ENCODE measurements around the gene RASAL2. TPM values are rescaled to one million over a fixed set of nuclear protein-coding genes. Genes with fewer than 3 reads are reported as not detected.

Gene RASAL2
- total and polyA plus RNA-seq, 4 donors = 1.9 to 37.3 (median 22.2) TPM

DNA sequence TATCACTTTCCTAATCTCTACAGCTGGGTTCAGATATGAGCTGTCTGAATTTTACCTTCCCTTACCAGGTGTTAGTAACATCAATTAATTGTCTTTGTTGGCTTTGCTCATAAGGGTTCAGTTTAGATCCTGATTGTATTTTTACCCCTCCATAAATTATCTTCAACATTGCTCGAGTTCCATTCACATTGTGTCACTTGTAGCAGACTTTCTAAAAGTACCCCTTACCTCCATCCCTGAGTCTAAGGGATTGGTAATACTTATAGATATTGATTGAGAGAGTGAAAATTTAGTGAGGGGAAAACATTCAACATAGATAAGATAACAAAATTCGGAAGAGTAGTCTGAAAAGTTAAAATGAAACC, 7.3 kb downstream of the RASAL2 start:
- intact Hi-C loops (cut with DNase I) = no loop called here
- no peak overlapping the region for H3K4me3 ChIP-seq (ENCODE audit: low read length in 2 of 2)
- H3K27me3 ChIP-seq (ENCODE audit: control insufficient read depth in 1 of 2, insufficient read depth in 2 of 2, low read length in 1 of 2) = no peaks in the 10 kb centered on the region
- no peak for DNase-seq
- no peaks in the 10 kb centered on the region for H3K9me3 ChIP-seq (ENCODE audit: control insufficient read depth, low read length)
- no peaks in the 10 kb centered on the region for H3K36me3 ChIP-seq (ENCODE audit: control insufficient read depth in 1 of 2, insufficient read depth in 2 of 2, low read length in 1 of 2)
- no peak for ATAC-seq (ENCODE audit: low FRiP score)
- H3K27ac ChIP-seq (ENCODE audit: low read depth in 1 of 2, low read length in 2 of 2) = no peak overlapping the region
- peaks cover 2 to 4% of the 10 kb centered on the region in 2 donors for H3K4me1 ChIP-seq (ENCODE audit: control insufficient read depth in 1 of 2, insufficient read depth in 2 of 2, low read length in 2 of 2)
- WGBS, 2 donors = 33 to 48% methylated on average over 2 of the region's 2 CpGs

DNA sequence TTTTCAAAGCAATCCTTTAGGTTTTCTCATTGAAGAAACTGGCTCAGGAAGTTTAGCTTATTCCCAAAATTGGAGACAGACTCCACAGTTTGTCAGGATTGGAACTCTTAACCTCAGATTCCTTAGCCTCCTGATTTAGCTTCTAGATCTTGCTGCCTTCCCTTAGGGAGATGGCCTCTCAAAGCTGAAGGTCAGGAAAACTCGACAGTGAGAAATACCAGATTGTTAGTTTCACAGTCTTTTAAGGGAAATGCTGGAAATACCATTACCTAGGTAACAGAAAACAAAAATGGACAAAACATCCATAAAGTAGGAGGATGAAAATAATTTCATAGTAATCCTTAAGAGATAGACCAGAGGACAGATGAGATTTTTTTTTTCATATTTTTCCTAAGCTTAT, 7.8 kb downstream of the RASAL2 start:
- no peak overlapping the region for H3K4me3 ChIP-seq (ENCODE audit: low read length in 2 of 2)
- no peak overlapping the region for H3K27ac ChIP-seq (ENCODE audit: low read depth in 1 of 2, low read length in 2 of 2)
- 11 to 12% methylated on average over 1 of the region's 1 CpG for WGBS, 2 donors
- no peaks in the 10 kb centered on the region for H3K36me3 ChIP-seq (ENCODE audit: control insufficient read depth in 1 of 2, insufficient read depth in 2 of 2, low read length in 1 of 2)
- H3K9me3 ChIP-seq (ENCODE audit: control insufficient read depth, low read length) = no peaks in the 10 kb centered on the region
- no peaks in the 10 kb centered on the region for H3K27me3 ChIP-seq (ENCODE audit: control insufficient read depth in 1 of 2, insufficient read depth in 2 of 2, low read length in 1 of 2)
- ATAC-seq (ENCODE audit: low FRiP score) = no peak
- H3K4me1 ChIP-seq (ENCODE audit: control insufficient read depth in 1 of 2, insufficient read depth in 2 of 2, low read length in 2 of 2) = peaks cover 2 to 4% of the 10 kb centered on the region in 2 donors
- intact Hi-C loops (cut with DNase I) = no loop called here
- DNase-seq = no peak

DNA sequence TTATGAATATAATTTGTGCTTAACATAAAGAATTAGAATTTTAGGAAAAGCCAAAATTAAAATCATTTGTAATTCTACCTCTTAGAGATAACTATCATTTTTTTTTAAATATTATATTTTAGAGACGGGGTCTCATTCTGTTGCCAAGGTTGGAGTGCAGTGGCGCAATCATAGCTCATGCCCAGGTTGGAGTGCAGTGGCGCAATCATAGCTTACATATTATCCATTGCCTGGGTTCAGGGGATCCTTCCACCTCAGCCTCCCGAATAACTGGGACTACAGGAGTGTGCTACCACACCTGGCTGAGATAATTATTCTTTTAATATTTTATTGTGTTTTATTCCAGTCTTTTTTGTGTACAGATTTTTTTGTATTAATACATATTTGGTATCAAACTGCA, 8.3 kb downstream of the RASAL2 start:
- H3K4me3 ChIP-seq (ENCODE audit: low read length in 2 of 2) = no peak overlapping the region
- intact Hi-C loops (cut with DNase I) = no loop called here
- H3K27me3 ChIP-seq (ENCODE audit: control insufficient read depth in 1 of 2, insufficient read depth in 2 of 2, low read length in 1 of 2) = no peaks in the 10 kb centered on the region
- H3K27ac ChIP-seq (ENCODE audit: low read depth in 1 of 2, low read length in 2 of 2) = no peak overlapping the region
- WGBS, 2 donors = 90 to 94% methylated on average over 4 of the region's 4 CpGs
- no peak for ATAC-seq (ENCODE audit: low FRiP score)
- H3K36me3 ChIP-seq (ENCODE audit: control insufficient read depth in 1 of 2, insufficient read depth in 2 of 2, low read length in 1 of 2) = no peaks in the 10 kb centered on the region
- peaks cover 2 to 4% of the 10 kb centered on the region in 2 donors for H3K4me1 ChIP-seq (ENCODE audit: control insufficient read depth in 1 of 2, insufficient read depth in 2 of 2, low read length in 2 of 2)
- H3K9me3 ChIP-seq (ENCODE audit: control insufficient read depth, low read length) = no peaks in the 10 kb centered on the region
- no peak for DNase-seq

DNA sequence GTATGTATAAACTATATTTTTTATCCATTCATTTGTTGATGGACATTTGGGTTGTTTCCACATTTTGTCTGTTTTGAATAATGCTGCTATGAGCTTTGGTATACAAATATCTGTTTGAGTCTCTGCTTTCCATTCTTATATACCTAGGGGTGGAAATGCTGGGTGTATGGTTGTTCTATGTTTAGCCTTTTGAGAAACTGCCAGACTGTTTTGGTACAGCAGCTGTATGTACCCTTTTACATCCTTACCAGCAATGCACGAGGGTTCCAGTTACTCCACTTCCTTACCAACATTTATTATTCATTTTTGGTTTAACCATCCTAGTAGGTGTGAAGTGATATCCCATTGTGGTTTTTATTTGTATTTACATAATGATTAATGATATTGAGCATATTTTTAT, 13.9 kb downstream of the RASAL2 start:
- 86 to 99% methylated on average over 1 of the region's 1 CpG for WGBS, 2 donors
- H3K4me1 ChIP-seq (ENCODE audit: control insufficient read depth in 1 of 2, insufficient read depth in 2 of 2, low read length in 2 of 2) = no peaks in the 10 kb centered on the region
- no peaks in the 10 kb centered on the region for H3K27me3 ChIP-seq (ENCODE audit: control insufficient read depth in 1 of 2, insufficient read depth in 2 of 2, low read length in 1 of 2)
- DNase-seq (no peak), ATAC-seq (ENCODE audit: low FRiP score) (no peak)
- no peaks in the 10 kb centered on the region for H3K9me3 ChIP-seq (ENCODE audit: control insufficient read depth, low read length)
- H3K4me3 ChIP-seq (ENCODE audit: low read length in 2 of 2) = no peak overlapping the region
- H3K36me3 ChIP-seq (ENCODE audit: control insufficient read depth in 1 of 2, insufficient read depth in 2 of 2, low read length in 1 of 2) = no peaks in the 10 kb centered on the region
- no peak overlapping the region for H3K27ac ChIP-seq (ENCODE audit: low read depth in 1 of 2, low read length in 2 of 2)
- intact Hi-C loops (cut with DNase I) = no loop called here

DNA sequence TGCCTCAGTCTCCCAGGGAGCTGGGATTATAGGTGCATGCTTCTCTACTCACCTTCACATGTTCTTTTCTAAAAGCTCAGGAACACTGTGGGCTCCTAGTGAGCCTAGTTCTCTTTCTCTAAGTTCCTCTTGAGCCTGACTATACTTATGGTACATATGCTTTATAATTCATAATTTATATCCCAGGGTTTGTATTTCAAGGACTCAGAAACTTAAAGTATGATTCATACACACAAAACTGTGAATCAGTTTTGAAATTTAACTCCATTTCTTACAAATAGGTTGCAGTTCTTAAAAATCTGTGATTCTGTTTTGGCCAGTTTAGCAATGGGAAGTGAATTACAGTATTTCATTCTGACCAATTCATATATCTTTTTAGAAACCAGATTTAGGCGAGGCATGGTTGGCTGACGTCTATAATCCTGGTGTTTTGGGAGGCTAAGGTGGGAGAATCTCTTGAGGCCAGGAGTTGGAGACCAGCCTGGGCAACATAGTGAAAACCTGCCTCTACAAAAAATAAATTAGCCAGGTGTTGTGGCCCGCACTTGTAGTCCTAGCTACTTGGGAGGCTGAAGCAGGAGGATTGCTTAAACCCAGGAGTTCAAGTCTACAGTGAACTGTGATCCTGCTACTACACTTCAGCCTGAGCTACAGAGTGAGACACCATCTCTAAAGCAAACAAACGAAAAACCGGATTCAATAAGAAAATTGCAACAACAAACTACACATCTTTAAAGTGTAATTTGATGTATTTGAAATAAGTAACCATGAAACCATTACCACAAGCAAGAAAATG, 15.6 kb downstream of the RASAL2 start:
- intact Hi-C loops (cut with DNase I) = no loop called here
- WGBS, 2 donors = 91 to 94% methylated on average over 5 of the region's 5 CpGs
- ATAC-seq (ENCODE audit: low FRiP score) = no peak

DNA sequence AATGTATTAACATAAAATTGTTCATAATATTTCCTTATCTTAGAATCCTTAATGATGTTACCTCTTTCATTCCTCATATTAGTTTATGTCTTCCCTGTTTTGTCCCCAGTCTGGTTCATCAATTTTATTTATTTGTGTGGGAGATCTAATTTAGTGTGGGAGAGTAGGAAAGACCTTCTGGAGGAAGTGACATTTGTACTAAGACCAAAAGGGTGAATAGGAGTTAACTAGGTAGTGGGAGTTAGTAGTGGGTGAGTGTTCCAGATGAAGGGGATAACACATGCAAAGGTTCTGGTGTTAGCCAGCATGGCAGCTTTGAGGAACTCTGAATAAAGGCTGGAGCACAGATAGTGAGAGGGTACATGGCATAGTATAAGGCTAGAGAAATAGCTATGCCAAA, 21.4 kb downstream of the RASAL2 start:
- H3K36me3 ChIP-seq (ENCODE audit: control insufficient read depth in 1 of 2, insufficient read depth in 2 of 2, low read length in 1 of 2) = no peaks in the 10 kb centered on the region
- no peaks in the 10 kb centered on the region for H3K4me1 ChIP-seq (ENCODE audit: control insufficient read depth in 1 of 2, insufficient read depth in 2 of 2, low read length in 2 of 2)
- no peak overlapping the region for H3K27ac ChIP-seq (ENCODE audit: low read depth in 1 of 2, low read length in 2 of 2)
- ATAC-seq (ENCODE audit: low FRiP score) (no peak), DNase-seq (no peak)
- no peak overlapping the region for H3K4me3 ChIP-seq (ENCODE audit: low read length in 2 of 2)
- H3K9me3 ChIP-seq (ENCODE audit: control insufficient read depth, low read length) = no peaks in the 10 kb centered on the region
- intact Hi-C loops (cut with DNase I) = no loop called here
- no peaks in the 10 kb centered on the region for H3K27me3 ChIP-seq (ENCODE audit: control insufficient read depth in 1 of 2, insufficient read depth in 2 of 2, low read length in 1 of 2)

More for the DNA sequence above, 15.6 kb downstream of the RASAL2 start:
- Histone ChIP-seq H3K27ac (ENCODE audit: low read depth in 1 of 2, low read length in 2 of 2) (no peak overlapping the region), H3K9me3 (ENCODE audit: control insufficient read depth, low read length) (no peaks in the 10 kb centered on the region), H3K4me3 (ENCODE audit: low read length in 2 of 2) (no peak overlapping the region), H3K4me1 (ENCODE audit: control insufficient read depth in 1 of 2, insufficient read depth in 2 of 2, low read length in 2 of 2) (no peaks in the 10 kb centered on the region), H3K36me3 (ENCODE audit: control insufficient read depth in 1 of 2, insufficient read depth in 2 of 2, low read length in 1 of 2) (no peaks in the 10 kb centered on the region), H3K27me3 (ENCODE audit: control insufficient read depth in 1 of 2, insufficient read depth in 2 of 2, low read length in 1 of 2) (no peaks in the 10 kb centered on the region)
- DNase-seq = no peak

DNA sequence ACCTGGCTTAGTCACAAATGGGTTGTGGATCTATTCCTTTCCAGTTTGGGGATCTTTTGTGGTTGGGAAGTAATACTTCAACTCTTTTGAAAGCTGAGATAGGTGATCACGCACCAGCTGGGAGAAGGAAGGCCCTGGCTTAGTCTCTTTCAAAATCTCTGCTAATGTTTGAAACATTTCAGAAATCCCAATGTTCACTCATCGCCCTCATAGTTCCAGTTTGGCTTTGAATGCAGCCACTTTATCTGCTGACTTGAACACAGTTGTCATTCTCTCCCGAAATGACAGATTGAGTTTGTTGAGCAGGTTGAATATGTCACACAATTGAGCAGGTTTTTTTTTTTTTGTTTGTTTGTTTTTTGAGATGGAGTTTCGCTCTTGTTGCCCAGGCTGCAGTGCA, 24.6 kb downstream of the RASAL2 start:
- Histone ChIP-seq H3K9me3 (ENCODE audit: control insufficient read depth, low read length) (no peaks in the 10 kb centered on the region), H3K4me1 (ENCODE audit: control insufficient read depth in 1 of 2, insufficient read depth in 2 of 2, low read length in 2 of 2) (no peaks in the 10 kb centered on the region), H3K27ac (ENCODE audit: low read depth in 1 of 2, low read length in 2 of 2) (no peak overlapping the region), H3K27me3 (ENCODE audit: control insufficient read depth in 1 of 2, insufficient read depth in 2 of 2, low read length in 1 of 2) (no peaks in the 10 kb centered on the region), H3K4me3 (ENCODE audit: low read length in 2 of 2) (no peak overlapping the region), H3K36me3 (ENCODE audit: control insufficient read depth in 1 of 2, insufficient read depth in 2 of 2, low read length in 1 of 2) (no peaks in the 10 kb centered on the region)
- 95 to 97% methylated on average over 4 of the region's 4 CpGs for WGBS, 2 donors
- no peak for DNase-seq
- ATAC-seq (ENCODE audit: low FRiP score) = no peak
- intact Hi-C loops (cut with DNase I) = no loop called here

DNA sequence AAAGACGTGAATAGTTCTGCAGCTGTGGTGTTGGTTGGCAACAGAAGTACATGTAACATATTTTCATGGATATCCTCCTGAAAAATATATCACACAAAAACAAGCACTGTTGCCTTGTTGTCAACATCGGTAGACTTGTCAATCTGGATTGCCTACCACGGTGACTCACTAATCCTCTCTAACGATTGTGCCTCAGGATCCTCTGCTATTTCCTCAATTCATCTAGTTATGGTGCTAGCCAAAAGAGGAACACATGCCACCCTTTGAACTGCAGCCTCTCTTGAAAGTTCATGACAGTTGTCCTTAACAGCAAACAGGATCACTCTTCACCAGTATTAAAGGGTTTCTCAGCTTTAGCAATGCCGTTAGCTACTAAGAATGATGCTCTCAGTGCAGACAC, 25.7 kb downstream of the RASAL2 start:
- Histone ChIP-seq H3K4me3 (ENCODE audit: low read length in 2 of 2) (no peak overlapping the region), H3K9me3 (ENCODE audit: control insufficient read depth, low read length) (no peaks in the 10 kb centered on the region), H3K27ac (ENCODE audit: low read depth in 1 of 2, low read length in 2 of 2) (no peak overlapping the region), H3K27me3 (ENCODE audit: control insufficient read depth in 1 of 2, insufficient read depth in 2 of 2, low read length in 1 of 2) (no peaks in the 10 kb centered on the region), H3K4me1 (ENCODE audit: control insufficient read depth in 1 of 2, insufficient read depth in 2 of 2, low read length in 2 of 2) (no peaks in the 10 kb centered on the region), H3K36me3 (ENCODE audit: control insufficient read depth in 1 of 2, insufficient read depth in 2 of 2, low read length in 1 of 2) (no peaks in the 10 kb centered on the region)
- intact Hi-C loops (cut with DNase I) = no loop called here
- DNase-seq = no peak
- WGBS, 2 donors = 89 to 92% methylated on average over 5 of the region's 5 CpGs
- no peak for ATAC-seq (ENCODE audit: low FRiP score)

DNA sequence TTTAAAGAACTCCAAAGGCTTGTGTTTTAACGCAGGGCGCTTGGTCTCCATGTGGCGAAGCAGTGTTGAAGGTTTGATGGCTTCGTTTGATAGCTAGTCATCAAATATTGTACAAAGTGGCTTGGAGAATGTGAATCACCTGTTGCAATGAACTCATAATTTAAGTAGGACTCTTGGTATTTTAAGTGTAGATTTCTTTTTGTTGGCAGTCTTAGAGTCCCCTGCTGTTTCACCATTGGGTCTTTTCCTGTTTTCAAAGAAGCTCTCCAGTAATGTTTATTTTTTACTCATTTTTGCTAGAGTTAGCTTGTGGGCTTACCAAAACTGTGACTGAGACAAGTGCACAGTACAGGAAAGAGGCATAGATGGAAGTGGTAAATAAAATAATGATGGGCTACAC, 26.2 kb downstream of the RASAL2 start:
- no peaks in the 10 kb centered on the region for H3K9me3 ChIP-seq (ENCODE audit: control insufficient read depth, low read length)
- no peaks in the 10 kb centered on the region for H3K27me3 ChIP-seq (ENCODE audit: control insufficient read depth in 1 of 2, insufficient read depth in 2 of 2, low read length in 1 of 2)
- no peak for DNase-seq
- intact Hi-C loops (cut with DNase I) = no loop called here
- no peaks in the 10 kb centered on the region for H3K4me1 ChIP-seq (ENCODE audit: control insufficient read depth in 1 of 2, insufficient read depth in 2 of 2, low read length in 2 of 2)
- H3K4me3 ChIP-seq (ENCODE audit: low read length in 2 of 2) = no peak overlapping the region
- H3K36me3 ChIP-seq (ENCODE audit: control insufficient read depth in 1 of 2, insufficient read depth in 2 of 2, low read length in 1 of 2) = no peaks in the 10 kb centered on the region
- H3K27ac ChIP-seq (ENCODE audit: low read depth in 1 of 2, low read length in 2 of 2) = no peak overlapping the region
- ATAC-seq (ENCODE audit: low FRiP score) = no peak
- WGBS, 2 donors = 94 to 96% methylated on average over 4 of the region's 4 CpGs
